Esophagus (tissue), 2 donors: Measurements from ENCODE around the gene RFFL. TPM values are rescaled to one million over a fixed set of nuclear protein-coding genes. Genes with fewer than 3 reads are reported as not detected.

Experiments used
- H3K27ac ChIP-seq, 2 donors: one replicate each; pipeline ENCODE4 v1.5.1; 2013; ENCODE audit warnings: low read depth in 2 of 2, mild to moderate bottlenecking in 2 of 2, inconsistent platforms in 1 of 2, low read length in 1 of 2, moderate library complexity in 1 of 2
- H3K27me3 ChIP-seq, 2 donors: one replicate each; pipeline ENCODE4 v1.6.1; 2013; ENCODE audit warnings: low read length in 2 of 2, control low read depth in 1 of 2, mild to moderate bottlenecking in 1 of 2; ENCODE audit not compliant: insufficient read depth in 2 of 2, control insufficient read depth in 1 of 2
- H3K36me3 ChIP-seq, 2 donors: one replicate each; pipeline ENCODE4 v1.6.1; 2013; ENCODE audit warnings: low read length in 1 of 2; ENCODE audit not compliant: control insufficient read depth in 2 of 2, insufficient read depth in 2 of 2
- H3K4me1 ChIP-seq, 2 donors: one replicate each; pipeline ENCODE4 v1.6.1; 2013; ENCODE audit warnings: low read length in 1 of 2; ENCODE audit not compliant: control insufficient read depth in 2 of 2, insufficient read depth in 2 of 2
- H3K4me3 ChIP-seq, 2 donors: one replicate each; pipeline ENCODE4 v1.5.1; 2013; ENCODE audit warnings: low read length in 2 of 2, mild to moderate bottlenecking in 2 of 2, low read depth in 1 of 2, moderate library complexity in 1 of 2
- H3K9me3 ChIP-seq, 2 donors: one replicate each; pipeline ENCODE4 v1.6.1; 2013; ENCODE audit warnings: mild to moderate bottlenecking in 2 of 2, low read depth in 1 of 2, low read length in 1 of 2, moderate library complexity in 1 of 2; ENCODE audit not compliant: control insufficient read depth in 2 of 2, insufficient read depth in 1 of 2
- WGBS, 2 donors: extraction: QIAGEN DNeasy Blood & Tissue Kit; methylation state at CpG; one replicate each; pipeline ENCODE4 v1.1.7; 2013; 5-methylcytosine and 5-hydroxymethylcytosine counted together
- polyA plus RNA-seq, 2 donors: library from polyadenylated mRNA; stranded (reverse); fragments of 200-250 nt; gene quantifications; one replicate each; pipeline ENCODE4 v1.2.3, GENCODE V29; 2013
- donor health status: healthy with polysubstance abuse.
- donor health status: Bipolar disorder and iron deficiency.

RFFL gene
- polyA plus RNA-seq, 2 donors = 13.0 to 18.1 TPM

DNA sequence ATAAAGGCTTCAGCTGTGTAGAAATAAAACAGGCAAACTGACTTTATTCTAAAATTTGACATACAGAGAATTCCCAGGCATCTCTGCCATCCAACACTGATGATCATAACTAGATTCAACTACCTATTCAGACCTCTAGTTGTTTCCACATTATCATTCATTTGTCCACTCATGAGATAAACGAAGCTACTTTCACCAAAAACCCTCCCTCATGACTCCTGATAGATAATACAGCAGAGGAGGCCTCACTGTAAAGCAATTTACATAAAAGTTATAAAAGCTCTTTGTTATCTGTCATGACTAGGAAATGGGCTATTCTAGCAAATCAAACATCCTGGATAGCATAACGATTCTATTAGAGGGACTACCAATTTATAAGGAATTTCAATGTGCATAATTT is 19.6 kb upstream of the RFFL start:
- H3K4me1 ChIP-seq = peaks cover 0 to 2% of the 10 kb centered on the region in 2 donors
- H3K27me3 ChIP-seq = no peaks in the 10 kb centered on the region
- H3K4me3 ChIP-seq = no peak overlapping the region
- no peaks in the 10 kb centered on the region for H3K9me3 ChIP-seq
- H3K27ac ChIP-seq = no peak overlapping the region
- 66 to 82% methylated on average over 2 of the region's 2 CpGs for WGBS, 2 donors
- H3K36me3 ChIP-seq = no peaks in the 10 kb centered on the region

DNA sequence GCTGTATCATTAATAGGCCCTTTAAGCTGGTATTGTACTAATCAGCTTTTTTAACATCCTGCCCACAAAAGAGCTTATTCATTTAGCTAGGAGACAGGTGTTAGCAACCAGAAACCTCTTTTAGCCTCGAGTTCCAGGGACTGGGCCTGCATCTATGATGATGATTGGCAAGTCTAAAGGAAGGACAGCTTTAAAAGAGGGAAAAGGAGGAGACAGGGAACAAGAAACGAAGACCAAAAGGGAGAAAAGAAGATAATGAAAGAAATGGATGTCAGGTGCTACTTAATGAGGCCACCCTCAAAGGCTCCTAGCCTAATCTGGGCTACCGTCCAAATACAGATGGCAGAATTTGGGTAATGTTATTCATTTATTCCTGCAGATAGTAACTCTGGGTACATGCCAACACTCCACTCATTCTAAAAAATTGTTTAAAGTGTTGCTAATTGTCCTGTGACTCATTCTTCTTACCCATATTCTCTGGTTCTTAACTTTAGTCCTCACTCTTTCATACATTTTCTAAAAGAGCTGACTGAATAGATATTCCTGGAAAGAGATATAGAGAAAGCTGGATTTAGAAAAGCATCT is 18.7 kb upstream of the RFFL start:
- H3K36me3 ChIP-seq = no peaks in the 10 kb centered on the region
- 26 to 38% methylated on average over 3 of the region's 3 CpGs for WGBS, 2 donors
- H3K27me3 ChIP-seq = no peaks in the 10 kb centered on the region
- H3K4me3 ChIP-seq = no peak overlapping the region
- H3K4me1 ChIP-seq = peaks cover 0 to 2% of the 10 kb centered on the region in 2 donors
- H3K27ac ChIP-seq = peak overlapping the region; percentile 38 to 40
- no peaks in the 10 kb centered on the region for H3K9me3 ChIP-seq

DNA sequence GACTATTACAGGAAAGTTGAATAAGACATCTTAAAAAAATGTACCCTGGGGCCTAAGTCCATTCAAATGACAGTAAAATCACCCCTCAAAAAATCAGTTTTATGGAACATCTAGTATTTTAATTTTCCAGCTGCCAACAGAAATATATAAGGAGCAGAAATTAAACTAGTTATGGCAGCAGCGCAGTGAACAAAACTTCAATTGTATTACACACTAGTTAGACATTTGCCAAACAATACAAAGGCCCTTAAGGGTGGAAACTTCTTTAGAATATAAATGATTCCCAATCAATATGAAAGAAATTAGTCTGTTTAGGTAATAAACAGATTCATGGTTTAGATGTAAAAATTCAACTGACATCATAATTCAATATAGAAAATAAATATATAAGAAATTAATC is 18.1 kb upstream of the RFFL start:
- H3K36me3 ChIP-seq = no peaks in the 10 kb centered on the region
- no peaks in the 10 kb centered on the region for H3K4me1 ChIP-seq
- no peak overlapping the region for H3K4me3 ChIP-seq
- H3K9me3 ChIP-seq = no peaks in the 10 kb centered on the region
- H3K27me3 ChIP-seq = no peaks in the 10 kb centered on the region
- WGBS, 2 donors = 91 to 97% methylated on average over 1 of the region's 1 CpG
- no peak overlapping the region for H3K27ac ChIP-seq

- Histone ChIP-seq H3K4me1 (no peaks in the 10 kb centered on the region), H3K27ac (no peak overlapping the region), H3K36me3 (no peaks in the 10 kb centered on the region), H3K27me3 (no peaks in the 10 kb centered on the region), H3K4me3 (no peak overlapping the region), H3K9me3 (no peaks in the 10 kb centered on the region)
- 45 to 63% methylated on average over 1 of the region's 1 CpG for WGBS, 2 donors
Observed at GRCh38 chr17:35080536-35080935, 17.0 kb upstream of the RFFL start.

GRCh38 chr17:35079547-35080423 is 16.3 kb upstream of the RFFL start:
- Histone ChIP-seq H3K36me3 (no peaks in the 10 kb centered on the region), H3K4me1 (no peaks in the 10 kb centered on the region), H3K27me3 (no peaks in the 10 kb centered on the region), H3K27ac (peak overlapping the region in 1 of 2 donors; percentile 4), H3K9me3 (no peaks in the 10 kb centered on the region), H3K4me3 (no peak overlapping the region)
- 90 to 97% methylated on average over 1 of the region's 1 CpG for WGBS, 2 donors

- no peak overlapping the region for H3K27ac ChIP-seq
- no peaks in the 10 kb centered on the region for H3K4me1 ChIP-seq
- no peaks in the 10 kb centered on the region for H3K27me3 ChIP-seq
- no peak overlapping the region for H3K4me3 ChIP-seq
- no peaks in the 10 kb centered on the region for H3K9me3 ChIP-seq
- WGBS, 2 donors = 81 to 96% methylated on average over 1 of the region's 1 CpG
- no peaks in the 10 kb centered on the region for H3K36me3 ChIP-seq
Observed at GRCh38 chr17:35076874-35077273, 13.4 kb upstream of the RFFL start.

GRCh38 chr17:35074711-35075707 is 11.5 kb upstream of the RFFL start:
- 59 to 78% methylated on average over 2 of the region's 2 CpGs for WGBS, 2 donors
- H3K27ac ChIP-seq = no peak overlapping the region
- no peak overlapping the region for H3K4me3 ChIP-seq
- no peaks in the 10 kb centered on the region for H3K36me3 ChIP-seq
- H3K4me1 ChIP-seq = no peaks in the 10 kb centered on the region
- no peaks in the 10 kb centered on the region for H3K27me3 ChIP-seq
- H3K9me3 ChIP-seq = no peaks in the 10 kb centered on the region

DNA sequence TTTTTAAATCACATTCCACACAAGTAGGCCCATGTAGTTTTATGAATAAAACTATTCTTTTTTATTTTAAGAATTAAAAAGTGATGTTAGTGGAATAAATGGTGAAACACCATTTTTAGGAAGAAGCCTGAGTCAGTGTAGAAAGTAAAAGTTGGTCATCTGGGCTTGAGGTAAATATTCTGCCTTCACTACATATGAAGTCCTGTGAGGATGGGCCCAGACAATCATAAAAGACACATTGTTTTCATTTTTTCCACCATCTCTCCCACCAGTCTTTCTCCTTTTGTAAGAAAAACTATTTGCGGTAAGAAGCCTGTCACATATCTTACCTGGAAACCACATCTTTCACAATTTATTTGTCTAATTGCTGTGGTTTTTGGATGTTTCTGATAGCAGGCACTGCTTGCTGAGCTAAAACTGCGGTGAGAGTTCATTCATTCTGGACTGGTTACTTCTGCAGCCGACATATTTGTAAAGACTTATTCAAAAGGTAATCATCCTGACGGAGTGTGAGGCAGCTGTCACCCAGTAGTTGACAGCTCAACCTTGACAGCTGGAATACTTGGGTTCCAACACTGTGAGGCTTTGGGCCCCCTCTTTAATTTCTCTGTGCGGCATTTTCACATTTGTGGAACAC is 10.6 kb upstream of the RFFL start:
- Histone ChIP-seq H3K4me3 (no peak overlapping the region), H3K27ac (peak overlapping the region in 1 of 2 donors; percentile 49), H3K36me3 (no peaks in the 10 kb centered on the region), H3K27me3 (no peaks in the 10 kb centered on the region), H3K9me3 (no peaks in the 10 kb centered on the region), H3K4me1 (no peaks in the 10 kb centered on the region)
- 51 to 64% methylated on average over 5 of the region's 5 CpGs for WGBS, 2 donors
